HepG2 (cell line): ENCODE results near the gene ANKAR.

Source experiments
- CHCHD3 ChIP-seq: sonication (generic); formaldehyde crosslinking; IDR thresholded peaks from 2 replicates; pipeline ENCODE4 v1.8.0; 2022; ENCODE audit warnings: mild to moderate bottlenecking, missing genetic modification reagents, moderate library complexity
- ETV6 ChIP-seq: sonication (generic); formaldehyde crosslinking; conservative IDR thresholded peaks from 2 replicates; pipeline ENCODE4 v1.4.0; 2020; ENCODE audit warnings: missing genetic modification reagents
- FOXC1 ChIP-seq: sonication (generic); formaldehyde crosslinking; IDR thresholded peaks from 2 replicates; pipeline ENCODE4 v1.8.0; 2022; ENCODE audit warnings: mild to moderate bottlenecking, missing genetic modification reagents, borderline replicate concordance
- FOXM1 ChIP-seq: sonication (generic); formaldehyde crosslinking; IDR thresholded peaks from 2 replicates; pipeline ENCODE4 v1.5.0; 2020; ENCODE audit warnings: missing genetic modification reagents
- KDM4B ChIP-seq: sonication (generic); formaldehyde crosslinking; IDR thresholded peaks from 2 replicates; pipeline ENCODE4 v1.4.0; 2020; ENCODE audit warnings: missing genetic modification reagents
- MYC ChIP-seq: sonication (generic); formaldehyde crosslinking; IDR thresholded peaks from 2 replicates; pipeline ENCODE4 v1.9.0; 2021; ENCODE audit warnings: missing genetic modification reagents, borderline replicate concordance
- NR1H2 ChIP-seq: sonication (generic); formaldehyde crosslinking; IDR thresholded peaks from 2 replicates; pipeline ENCODE4 v1.8.1; 2022; ENCODE audit warnings: low read depth, missing genetic modification reagents, borderline replicate concordance
- SRSF9 ChIP-seq: fragments of 200-400 bp; formaldehyde crosslinking; IDR thresholded peaks from 2 replicates; pipeline ENCODE4 v1.6.1; 2018; ENCODE audit warnings: borderline replicate concordance, mild to moderate bottlenecking, low read depth, low read length; ENCODE audit not compliant: insufficient read depth, poor library complexity, severe bottlenecking
- ZBTB38 ChIP-seq: sonication (generic); formaldehyde crosslinking; IDR thresholded peaks from 2 replicates; pipeline ENCODE4 v1.5.1; 2020; ENCODE audit warnings: mild to moderate bottlenecking, missing genetic modification reagents
- TF ChIP-seq, protein P1 (sequence below): sonication (generic); formaldehyde crosslinking; IDR thresholded peaks from 2 replicates; pipeline ENCODE4 v1.5.1; 2020; ENCODE audit warnings: missing genetic modification reagents, mild to moderate bottlenecking, borderline replicate concordance
- TF ChIP-seq, protein P2 (sequence below): sonication (generic); formaldehyde crosslinking; IDR thresholded peaks from 2 replicates; pipeline ENCODE4 v1.9.0; 2022; ENCODE audit warnings: low read depth, missing genetic modification reagents
- TF ChIP-seq, protein P3 (sequence below): sonication (generic); formaldehyde crosslinking; IDR thresholded peaks from 2 replicates; pipeline ENCODE4 v1.5.0; 2020; ENCODE audit warnings: mild to moderate bottlenecking, missing genetic modification reagents, moderate library complexity
- TF ChIP-seq, protein P4 (sequence below): sonication (generic); formaldehyde crosslinking; IDR thresholded peaks from 2 replicates; pipeline ENCODE4 v1.8.0; 2022; ENCODE audit warnings: low read depth, missing genetic modification reagents

DNA sequence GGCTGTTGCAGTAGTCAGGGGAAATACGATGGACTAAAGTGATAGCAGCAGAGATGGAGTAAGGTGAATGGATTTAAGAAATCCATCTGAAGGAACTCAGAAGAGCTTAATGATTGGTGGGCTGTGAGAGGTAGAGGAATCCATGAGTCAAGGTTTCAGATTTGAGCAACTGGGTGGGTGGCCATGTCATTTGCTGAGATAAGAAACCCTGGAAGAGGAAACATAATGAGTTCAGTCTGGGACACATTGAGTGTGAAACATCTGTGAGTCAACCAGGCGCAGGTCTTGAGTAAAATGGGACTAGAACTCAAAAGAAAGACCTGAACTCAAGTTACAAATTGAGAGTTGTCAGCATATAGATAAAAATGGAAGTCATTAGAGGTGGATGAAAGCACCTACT lies 32.9 kb upstream of the ANKAR start:
- TF ChIP-seq, protein P1, sequence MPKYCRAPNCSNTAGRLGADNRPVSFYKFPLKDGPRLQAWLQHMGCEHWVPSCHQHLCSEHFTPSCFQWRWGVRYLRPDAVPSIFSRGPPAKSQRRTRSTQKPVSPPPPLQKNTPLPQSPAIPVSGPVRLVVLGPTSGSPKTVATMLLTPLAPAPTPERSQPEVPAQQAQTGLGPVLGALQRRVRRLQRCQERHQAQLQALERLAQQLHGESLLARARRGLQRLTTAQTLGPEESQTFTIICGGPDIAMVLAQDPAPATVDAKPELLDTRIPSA = no peak
- TF ChIP-seq NR1H2 (no peak), ZBTB38 (CRISPR knock-in tag) (no peak), FOXC1 (CRISPR knock-in tag) (no peak), SRSF9 (no peak), MYC (CRISPR knock-in tag) (no peak), ETV6 (no peak), FOXM1 (CRISPR knock-in tag) (no peak), CHCHD3 (no peak), KDM4B (CRISPR knock-in tag) (no peak)
- TF ChIP-seq, protein P2, sequence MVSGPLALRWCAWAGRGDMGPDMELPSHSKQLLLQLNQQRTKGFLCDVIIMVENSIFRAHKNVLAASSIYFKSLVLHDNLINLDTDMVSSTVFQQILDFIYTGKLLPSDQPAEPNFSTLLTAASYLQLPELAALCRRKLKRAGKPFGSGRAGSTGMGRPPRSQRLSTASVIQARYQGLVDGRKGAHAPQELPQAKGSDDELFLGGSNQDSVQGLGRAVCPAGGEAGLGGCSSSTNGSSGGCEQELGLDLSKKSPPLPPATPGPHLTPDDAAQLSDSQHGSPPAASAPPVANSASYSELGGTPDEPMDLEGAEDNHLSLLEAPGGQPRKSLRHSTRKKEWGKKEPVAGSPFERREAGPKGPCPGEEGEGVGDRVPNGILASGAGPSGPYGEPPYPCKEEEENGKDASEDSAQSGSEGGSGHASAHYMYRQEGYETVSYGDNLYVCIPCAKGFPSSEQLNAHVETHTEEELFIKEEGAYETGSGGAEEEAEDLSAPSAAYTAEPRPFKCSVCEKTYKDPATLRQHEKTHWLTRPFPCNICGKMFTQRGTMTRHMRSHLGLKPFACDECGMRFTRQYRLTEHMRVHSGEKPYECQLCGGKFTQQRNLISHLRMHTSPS = no peak
- TF ChIP-seq, protein P3, sequence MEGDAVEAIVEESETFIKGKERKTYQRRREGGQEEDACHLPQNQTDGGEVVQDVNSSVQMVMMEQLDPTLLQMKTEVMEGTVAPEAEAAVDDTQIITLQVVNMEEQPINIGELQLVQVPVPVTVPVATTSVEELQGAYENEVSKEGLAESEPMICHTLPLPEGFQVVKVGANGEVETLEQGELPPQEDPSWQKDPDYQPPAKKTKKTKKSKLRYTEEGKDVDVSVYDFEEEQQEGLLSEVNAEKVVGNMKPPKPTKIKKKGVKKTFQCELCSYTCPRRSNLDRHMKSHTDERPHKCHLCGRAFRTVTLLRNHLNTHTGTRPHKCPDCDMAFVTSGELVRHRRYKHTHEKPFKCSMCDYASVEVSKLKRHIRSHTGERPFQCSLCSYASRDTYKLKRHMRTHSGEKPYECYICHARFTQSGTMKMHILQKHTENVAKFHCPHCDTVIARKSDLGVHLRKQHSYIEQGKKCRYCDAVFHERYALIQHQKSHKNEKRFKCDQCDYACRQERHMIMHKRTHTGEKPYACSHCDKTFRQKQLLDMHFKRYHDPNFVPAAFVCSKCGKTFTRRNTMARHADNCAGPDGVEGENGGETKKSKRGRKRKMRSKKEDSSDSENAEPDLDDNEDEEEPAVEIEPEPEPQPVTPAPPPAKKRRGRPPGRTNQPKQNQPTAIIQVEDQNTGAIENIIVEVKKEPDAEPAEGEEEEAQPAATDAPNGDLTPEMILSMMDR (CRISPR knock-in tag) = no peak
- TF ChIP-seq, protein P4, sequence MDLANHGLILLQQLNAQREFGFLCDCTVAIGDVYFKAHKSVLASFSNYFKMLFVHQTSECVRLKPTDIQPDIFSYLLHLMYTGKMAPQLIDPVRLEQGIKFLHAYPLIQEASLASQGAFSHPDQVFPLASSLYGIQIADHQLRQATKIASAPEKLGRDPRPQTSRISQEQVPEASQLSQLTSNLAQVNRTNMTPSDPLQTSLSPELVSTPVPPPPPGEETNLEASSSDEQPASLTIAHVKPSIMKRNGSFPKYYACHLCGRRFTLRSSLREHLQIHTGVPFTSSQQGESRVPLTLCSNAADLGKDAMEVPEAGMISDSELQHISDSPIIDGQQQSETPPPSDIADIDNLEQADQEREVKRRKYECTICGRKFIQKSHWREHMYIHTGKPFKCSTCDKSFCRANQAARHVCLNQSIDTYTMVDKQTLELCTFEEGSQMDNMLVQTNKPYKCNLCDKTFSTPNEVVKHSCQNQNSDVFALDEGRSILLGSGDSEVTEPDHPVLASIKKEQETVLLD (CRISPR knock-in tag) = no peak
